K562 (cell line): ENCODE data around the gene IGSF8. TPM values are rescaled to one million over a fixed set of nuclear protein-coding genes. Genes with fewer than 3 reads are reported as not detected.

ENCODE experiments used
- ATAC-seq: fragments of 200-7000 bp; cut with Tn5 transposase; 3 replicates; pipeline ENCODE4 v1.9.1; 2020; ENCODE audit warnings: moderate library complexity
- BruUV-seq: library from RNA; stranded (reverse); fragments of 400-500 nt; replicated peaks from 2 replicates; lab custom pipeline; 2021; lab: Mats Ljungman, UMichigan
- CTCF ChIA-PET: fragments of 300-600 bp; formaldehyde crosslinking; extraction: SDS; loops from one replicate; lab custom pipeline; 2021; ENCODE audit warnings: low intra/inter-chr PET ratio; lab: Yijun Ruan, JAX
- POLR2A ChIA-PET: fragments of 300-600, 350-650 bp; sonication (Branson Sonifier 250); formaldehyde crosslinking; extraction: SDS; loops from one replicate; lab custom pipeline; 2021; ENCODE audit warnings: antibody characterized with exemption, inconsistent platforms; lab: Yijun Ruan, JAX
- DNase-seq, 4 experiments: peaks; one replicate each; pipeline versions ENCODE4 v3.0.0 to v3.0.0-alpha.2; 2011 to 2018; ENCODE audit warnings: low spot score in 3 of 4, mixed read lengths in 3 of 4; ENCODE audit errors: extremely low read depth in 1 of 4
- FAIRE-seq: peaks from 2 replicates; lab custom pipeline; 2011; peaks lifted over from hg19 to GRCh38; lab: Jason Lieb, UNC
- H2AFZ ChIP-seq: 2 replicates; pipeline ENCODE4 v1.6.0; 2011; ENCODE audit warnings: low read depth, low read length, control low read depth, inconsistent platforms
- H3K27ac ChIP-seq: fragments of 200-600 bp; 3 replicates; pipeline ENCODE4 v1.8.0; 2011; ENCODE audit warnings: low read depth, mild to moderate bottlenecking, control low read depth, inconsistent platforms, low read length, moderate library complexity, mixed read lengths; ENCODE audit errors: extremely low read depth
- H3K27me3 ChIP-seq, 2 experiments: fragments of 300-600 bp in 1 of 2; 2 replicates in 1 of 2; 3 replicates in 1 of 2; pipeline versions ENCODE4 v1.6.0 to v1.8.0; 2011; ENCODE audit warnings: inconsistent platforms in 2 of 2, low read length in 2 of 2, mild to moderate bottlenecking in 1 of 2, mixed read lengths in 1 of 2, moderate library complexity in 1 of 2; ENCODE audit not compliant: control insufficient read depth in 2 of 2, insufficient read depth in 2 of 2
- H3K36me3 ChIP-seq: fragments of 300-600 bp; 3 replicates; pipeline ENCODE4 v1.8.0; 2011; ENCODE audit warnings: mild to moderate bottlenecking, low read length, inconsistent platforms; ENCODE audit not compliant: control insufficient read depth, insufficient read depth
- H3K4me1 ChIP-seq, 2 experiments: fragments of 200-600 bp in 1 of 2; replicated peaks in 1 of 2; 2 replicates in 1 of 2; 3 replicates in 1 of 2; pipeline versions ENCODE4 v1.5.1 to v1.8.0; 2011; ENCODE audit warnings: inconsistent platforms in 2 of 2, low read length in 2 of 2, mild to moderate bottlenecking in 1 of 2, mixed read lengths in 1 of 2, moderate library complexity in 1 of 2; ENCODE audit not compliant: control insufficient read depth in 2 of 2, insufficient read depth in 2 of 2
- H3K4me2 ChIP-seq: 2 replicates; pipeline ENCODE4 v1.6.1; 2011; ENCODE audit warnings: low read length, control low read depth, inconsistent platforms, mixed read lengths; ENCODE audit not compliant: insufficient read depth
- H3K4me3 ChIP-seq: fragments of 200-600 bp; sonication (generic), shearing (Covaris generic); 2 replicates; pipeline ENCODE4 v1.5.1; 2016; ENCODE audit warnings: control low read depth, inconsistent platforms
- H3K79me2 ChIP-seq: fragments of 200-600 bp; 3 replicates; pipeline ENCODE4 v1.8.0; 2011; ENCODE audit warnings: low read length, inconsistent platforms; ENCODE audit not compliant: control insufficient read depth, insufficient read depth
- H3K9ac ChIP-seq, 2 experiments: 2 replicates each; pipeline versions ENCODE4 v1.6.0 to v1.6.1; 2011; ENCODE audit warnings: low read depth in 2 of 2, low read length in 2 of 2, control low read depth in 1 of 2, inconsistent platforms in 1 of 2, mild to moderate bottlenecking in 1 of 2, mixed read lengths in 1 of 2; ENCODE audit not compliant: insufficient read depth in 1 of 2
- H3K9me1 ChIP-seq: one replicate; pipeline ENCODE4 v1.6.0; 2011; ENCODE audit warnings: inconsistent platforms, mild to moderate bottlenecking, low read length, moderate library complexity; ENCODE audit not compliant: control insufficient read depth, insufficient read depth
- H3K9me3 ChIP-seq: replicated peaks from 2 replicates; pipeline ENCODE4 v1.5.1; 2011; ENCODE audit warnings: low read depth, low read length, inconsistent platforms; ENCODE audit not compliant: control insufficient read depth, insufficient read depth
- H4K20me1 ChIP-seq: replicated peaks from 2 replicates; pipeline ENCODE4 v1.6.1; 2011; ENCODE audit warnings: low read length, inconsistent platforms, mixed read lengths; ENCODE audit not compliant: control insufficient read depth, insufficient read depth
- MIER1 ChIP-seq: fragments of 450-650 bp; IDR thresholded peaks from 2 replicates; pipeline ENCODE4 v1.6.1; 2016; ENCODE audit warnings: antibody characterized with exemption, mild to moderate bottlenecking, low read depth
- NONO ChIP-seq, 2 experiments: fragments of 200-400 bp in 1 of 2; fragments of 450-650 bp in 1 of 2; formaldehyde crosslinking in 1 of 2; IDR thresholded peaks; 2 replicates each; pipeline ENCODE4 v1.6.1; 2017; ENCODE audit warnings: low read depth in 2 of 2, mild to moderate bottlenecking in 2 of 2, moderate library complexity in 2 of 2, low read length in 1 of 2
- YBX1 ChIP-seq: fragments of 450-650 bp; IDR thresholded peaks from 2 replicates; pipeline ENCODE4 v1.7.1; 2016; ENCODE audit warnings: mild to moderate bottlenecking
- ZNF217 ChIP-seq: sonication (generic); formaldehyde crosslinking; IDR thresholded peaks from 2 replicates; pipeline ENCODE4 v1.8.0; 2022; ENCODE audit warnings: mild to moderate bottlenecking, missing genetic modification reagents
- ZNF41 ChIP-seq: fragments of 250-450 bp; sonication (Bioruptor Pico); conservative IDR thresholded peaks from 2 replicates; pipeline ENCODE4 v1.4.0; 2020; ENCODE audit warnings: mild to moderate bottlenecking
- WGBS: fragments of 100-300 bp; shearing (Covaris generic); methylation state at CpG from one replicate; pipeline ENCODE4 v1.1.6; 2016; ENCODE audit warnings: low coverage, mixed read lengths; ENCODE audit not compliant: insufficient coverage; ENCODE audit errors: missing lambda C conversion rate; 5-methylcytosine and 5-hydroxymethylcytosine counted together
- in situ Hi-C: fragments of 300-500 bp; cut with MboI; formaldehyde crosslinking; loops from 4 replicates; pipeline ENCODE4 v1.15.0; 2018; ENCODE audit warnings: inconsistent platforms, mixed read lengths
- intact Hi-C: fragments of 100-400 bp; cut with micrococcal nuclease; formaldehyde crosslinking; loops from 2 replicates; pipeline ENCODE4 v1.14.2; 2022
- polyA plus RNA-seq, 8 experiments: library from polyadenylated mRNA; depleted of rRNA in 4 of 8; stranded (reverse) in 5 of 8; unstranded in 3 of 8; fragments of >200 nt; fragmentation: Nextera tagmentation in 2 of 8; fragmentation: Illumina TruSeq in 1 of 8; extraction: Ambion mirVana in 2 of 8; extraction: Trizol in 1 of 8; gene quantifications; 2 replicates each; pipeline versions ENCODE4 v1.2.1 to v1.2.3, GENCODE V29; 2011 to 2014; ENCODE audit warnings: inconsistent platforms in 1 of 8, missing spikeins in 1 of 8
- total RNA-seq, 7 experiments: library from RNA; depleted of rRNA in 6 of 7; stranded (reverse); fragments of >200 nt in 6 of 7; fragmentation: Illumina TruSeq in 2 of 7; extraction: Trizol in 2 of 7; gene quantifications; 2 replicates each; pipeline versions ENCODE4 v1.2.1 to v1.2.3, GENCODE V29; 2011 to 2021; ENCODE audit warnings: low replicate concordance in 1 of 7

Gene IGSF8
- total and polyA plus RNA-seq, 9 of the 15 experiments (the other 6 are each of a cell fraction or from before 2014, with no cell fraction given): 0.32 to 11.7 (median 3.2) TPM

DNA sequence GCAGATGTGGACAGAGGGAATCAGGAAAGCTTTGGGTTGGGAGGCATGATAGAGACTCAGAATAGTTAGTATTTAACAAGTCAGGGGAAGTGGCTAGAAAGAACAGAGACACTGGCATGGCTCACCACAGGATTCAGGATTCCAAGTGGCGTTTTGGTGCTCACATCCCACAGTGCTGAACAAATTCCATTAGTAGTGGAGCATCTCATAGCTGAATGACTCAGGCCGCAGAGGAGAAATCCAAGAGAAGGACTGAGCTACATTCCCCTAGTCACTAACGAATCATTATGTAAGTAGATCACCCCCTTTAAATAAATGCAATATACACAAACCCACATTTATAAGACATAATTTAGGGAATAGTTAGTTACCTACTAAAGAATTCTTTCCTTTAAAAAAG is 22.1 kb downstream of the IGSF8 start:
- Histone ChIP-seq H2AFZ (no peak overlapping the region), H3K4me1 (no peaks in the 10 kb centered on the region), H3K27ac (no peak overlapping the region), H3K4me3 (no peak overlapping the region), H3K4me2 (no peak overlapping the region), H3K9ac (no peak overlapping the region), H3K36me3 (no peaks in the 10 kb centered on the region), H4K20me1 (no peaks in the 10 kb centered on the region), H3K9me3 (no peaks in the 10 kb centered on the region), H3K27me3 (peaks cover 14 to 35% of the 10 kb centered on the region in 2 experiments; a peak in 4 of 5 replicates), H3K79me2 (no peaks in the 10 kb centered on the region), H3K9me1 (no peaks in the 10 kb centered on the region)
- CTCF ChIA-PET: no interaction called here
- 0% methylated on average over 3 of the region's 3 CpGs for WGBS
- ATAC-seq (no peak), FAIRE-seq (no peak), DNase-seq (no peak)
- no peak for TF ChIP-seq MIER1
- no peak for TF ChIP-seq NONO (IDR thresholded peaks at IDR 0.05; ENCODE audit: low read depth in 2 of 2, low read length in 1 of 2)
- no peak for TF ChIP-seq YBX1
- no peak for TF ChIP-seq ZNF41 (CRISPR knock-in tag)
- POLR2A ChIA-PET: no interaction called here
- no TSS peak for BruUV-seq
- in situ Hi-C loops (no loop called here), intact Hi-C loops (no loop called here)

DNA sequence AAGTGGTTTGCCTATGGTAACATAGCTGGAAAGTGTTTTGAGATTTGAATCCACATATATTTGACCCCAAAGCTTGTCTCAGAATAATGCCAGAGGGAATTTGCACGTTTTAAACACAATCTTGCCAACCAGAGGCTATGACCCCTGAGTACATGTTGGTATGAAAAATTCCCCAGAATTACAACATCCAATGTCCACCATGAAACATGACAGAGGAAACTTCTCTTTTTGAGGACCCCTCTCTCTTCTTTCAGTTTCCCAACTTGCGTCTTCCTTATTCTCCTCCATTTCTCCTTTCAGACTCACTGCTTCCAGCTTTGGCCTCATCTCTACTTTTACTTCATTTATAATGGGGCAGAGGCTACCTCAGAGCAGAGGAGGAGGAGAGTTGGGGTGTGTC is 22.6 kb downstream of the IGSF8 start:
- BruUV-seq: no TSS peak
- Histone ChIP-seq H2AFZ (no peak overlapping the region), H4K20me1 (no peaks in the 10 kb centered on the region), H3K9me1 (no peaks in the 10 kb centered on the region), H3K36me3 (no peaks in the 10 kb centered on the region), H3K9me3 (no peaks in the 10 kb centered on the region), H3K4me2 (no peak overlapping the region)
- ChIA-PET POLR2A (no interaction called here), CTCF (no interaction called here)
- intact Hi-C loops: no loop called here
- in situ Hi-C loops: no loop called here
- FAIRE-seq: no peak
- WGBS: 5% methylated on average over 2 of the region's 2 CpGs
- TF ChIP-seq ZNF217 (CRISPR knock-in tag): no peak
- TF ChIP-seq, all 486 proteins: peak for 0
- H3K79me2 ChIP-seq: no peaks in the 10 kb centered on the region
- ATAC-seq (no peak), DNase-seq (no peak)
- H3K4me3 ChIP-seq: no peak overlapping the region
- no peak overlapping the region for H3K9ac ChIP-seq
- no peak overlapping the region for H3K27ac ChIP-seq
- H3K27me3 ChIP-seq: peaks cover 12 to 31% of the 10 kb centered on the region in 2 experiments; a peak in 4 of 5 replicates
- no peaks in the 10 kb centered on the region for H3K4me1 ChIP-seq
